Islet of Langerhans (tissue), 1 donor: ENCODE measurements around the gene ARHGAP15.

Source experiments
- FAIRE-seq: peaks from one replicate; lab custom pipeline; 2011; peaks lifted over from hg19 to GRCh38; lab: Jason Lieb, UNC

The ARHGAP15 gene

GRCh38 chr2:143455317-143455716, 326.1 kb downstream of the ARHGAP15 start:
- no peak for FAIRE-seq

- no peak for FAIRE-seq
These were observed 329.3 kb downstream of the ARHGAP15 start for GRCh38 chr2:143458258-143459190.

- FAIRE-seq: no peak
These were observed 331.2 kb downstream of the ARHGAP15 start for GRCh38 chr2:143460382-143460781.

- no peak for FAIRE-seq
These were observed 334.5 kb downstream of the ARHGAP15 start for GRCh38 chr2:143463719-143464118.

GRCh38 chr2:143466391-143466790, 337.2 kb downstream of the ARHGAP15 start:
- no peak for FAIRE-seq

- no peak for FAIRE-seq
These were observed 337.8 kb downstream of the ARHGAP15 start for GRCh38 chr2:143467011-143467410.

GRCh38 chr2:143468341-143468888, 339.2 kb downstream of the ARHGAP15 start:
- no peak for FAIRE-seq

GRCh38 chr2:143469323-143469722, 340.1 kb downstream of the ARHGAP15 start:
- no peak for FAIRE-seq

- FAIRE-seq: no peak
These were observed 342.3 kb downstream of the ARHGAP15 start for GRCh38 chr2:143471550-143471949.

- no peak for FAIRE-seq
These were observed 344.0 kb downstream of the ARHGAP15 start for GRCh38 chr2:143473216-143473615.

GRCh38 chr2:143473820-143474219, 344.6 kb downstream of the ARHGAP15 start:
- FAIRE-seq: no peak

GRCh38 chr2:143474586-143474985, 345.4 kb downstream of the ARHGAP15 start:
- no peak for FAIRE-seq

- FAIRE-seq: no peak
These were observed 346.0 kb downstream of the ARHGAP15 start for GRCh38 chr2:143475041-143475776.

- no peak for FAIRE-seq
These were observed 347.3 kb downstream of the ARHGAP15 start for GRCh38 chr2:143476336-143477087.

- FAIRE-seq: no peak
These were observed 348.7 kb downstream of the ARHGAP15 start for GRCh38 chr2:143477714-143478443.

- no peak for FAIRE-seq
These were observed 350.9 kb downstream of the ARHGAP15 start for GRCh38 chr2:143480086-143480485.

GRCh38 chr2:143480601-143481236, 351.5 kb downstream of the ARHGAP15 start:
- no peak for FAIRE-seq

- FAIRE-seq: no peak
These were observed 352.0 kb downstream of the ARHGAP15 start for GRCh38 chr2:143481237-143481623.

GRCh38 chr2:143481733-143482132, 352.5 kb downstream of the ARHGAP15 start:
- FAIRE-seq: no peak

GRCh38 chr2:143482316-143482715, 353.1 kb downstream of the ARHGAP15 start:
- FAIRE-seq: no peak

GRCh38 chr2:143482771-143483170, 353.6 kb downstream of the ARHGAP15 start:
- no peak for FAIRE-seq
